GM12891 (cell line): Measurements from ENCODE around the gene QPRT.

ENCODE experiments used
- PAX5 ChIP-seq: IDR thresholded peaks from 2 replicates; pipeline ENCODE4 v1.6.1; 2011; ENCODE audit warnings: low read length, moderate library complexity, mild to moderate bottlenecking; ENCODE audit not compliant: insufficient read depth, severe bottlenecking
- POLR2A ChIP-seq: IDR thresholded peaks from 2 replicates; pipeline ENCODE4 v1.6.1; 2011; ENCODE audit warnings: low read depth, low read length, control low read depth
- POLR2AphosphoS5 ChIP-seq: IDR thresholded peaks from 2 replicates; pipeline ENCODE4 v1.6.1; 2011; ENCODE audit warnings: low read depth, low read length, control low read depth
- TAF1 ChIP-seq: IDR thresholded peaks from 2 replicates; pipeline ENCODE4 v1.6.1; 2011; ENCODE audit warnings: low read depth, low read length, control low read depth

DNA sequence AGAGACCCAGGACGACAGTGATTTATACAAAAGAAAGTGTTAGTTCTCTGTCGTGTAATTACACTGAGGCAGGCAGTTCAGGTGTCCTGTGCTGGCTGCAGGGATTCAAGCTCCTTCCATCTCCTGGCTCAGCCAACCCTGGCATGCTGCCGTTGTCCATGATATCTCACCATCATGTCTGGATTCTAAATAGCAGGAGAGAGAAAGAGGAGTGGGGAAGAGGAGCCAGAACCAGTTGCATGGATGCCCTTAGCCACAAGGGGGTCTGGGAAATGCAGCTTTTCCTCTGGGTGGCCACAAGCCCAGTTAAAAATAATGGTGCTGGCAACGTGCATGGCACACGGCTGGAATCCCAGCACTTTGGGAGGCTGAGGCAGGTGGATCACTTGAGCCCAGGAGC, 57.1 kb downstream of the QPRT start:
- TF ChIP-seq POLR2A (no peak), POLR2AphosphoS5 (no peak), TAF1 (no peak), PAX5 (no peak)
